CD4-positive, alpha-beta memory T cell (primary cell): ENCODE data around the gene RNFT2. TPM values are rescaled to one million over a fixed set of nuclear protein-coding genes. Genes with fewer than 3 reads are reported as not detected.

ENCODE experiments used
- CTCF ChIA-PET: fragments of 350-600 bp; sonication (Branson Sonifier 250); formaldehyde crosslinking; loops from one replicate; lab custom pipeline; 2021; ENCODE audit warnings: inconsistent platforms; ENCODE audit not compliant: partially characterized antibody; lab: Charles Lee
- POLR2A ChIA-PET: fragments of 350-600 bp; sonication (Branson Sonifier 250); formaldehyde crosslinking; loops from one replicate; lab custom pipeline; 2021; ENCODE audit not compliant: partially characterized antibody; lab: Charles Lee
- DNase-seq, 5 donors: peaks; one replicate each; pipeline versions ENCODE4 v3.0.0 to v3.0.0-alpha.2; 2020 to 2022; ENCODE audit warnings: mixed read lengths in 1 of 5
- H3K27ac ChIP-seq: one replicate; pipeline ENCODE4 v1.7.0; 2013; ENCODE audit warnings: low read depth, low read length
- H3K27me3 ChIP-seq: 2 replicates; pipeline ENCODE4 v1.7.0; 2013; ENCODE audit warnings: mild to moderate bottlenecking, low read length, moderate library complexity; ENCODE audit not compliant: insufficient read depth
- H3K36me3 ChIP-seq: 2 replicates; pipeline ENCODE4 v1.7.0; 2013; ENCODE audit warnings: mild to moderate bottlenecking, low read length, moderate library complexity; ENCODE audit not compliant: insufficient read depth
- H3K4me1 ChIP-seq: 2 replicates; pipeline ENCODE4 v1.7.0; 2013; ENCODE audit warnings: mild to moderate bottlenecking, low read length, moderate library complexity; ENCODE audit not compliant: insufficient read depth
- H3K4me3 ChIP-seq, 2 donors: one replicate each; pipeline ENCODE4 v1.7.0; 2013; ENCODE audit warnings: low read length in 2 of 2, mild to moderate bottlenecking in 1 of 2
- H3K9me3 ChIP-seq, 2 donors: one replicate each; pipeline ENCODE4 v1.7.0; 2013; ENCODE audit warnings: low read length in 2 of 2, control low read depth in 1 of 2; ENCODE audit not compliant: control insufficient read depth in 1 of 2
- H3K27ac Mint-ChIP-seq, 7 donors: one replicate each; pipeline ENCODE4 v1.8.0; 2020 to 2021; ENCODE audit warnings: mixed read lengths in 7 of 7, mild to moderate bottlenecking in 6 of 7, inconsistent platforms in 3 of 7, moderate library complexity in 3 of 7
- H3K27me3 Mint-ChIP-seq, 2 donors: one replicate each; pipeline ENCODE4 v1.8.0; 2020 to 2021; ENCODE audit warnings: mixed read lengths in 2 of 2
- H3K36me3 Mint-ChIP-seq, 2 donors: one replicate each; pipeline ENCODE4 v1.8.0; 2020 to 2021; ENCODE audit warnings: mixed read lengths in 2 of 2, inconsistent platforms in 1 of 2, mild to moderate bottlenecking in 1 of 2
- H3K4me1 Mint-ChIP-seq, 4 donors: one replicate each; pipeline ENCODE4 v1.8.0; 2020 to 2021; ENCODE audit warnings: mixed read lengths in 4 of 4, mild to moderate bottlenecking in 1 of 4
- H3K4me3 Mint-ChIP-seq, 8 donors: one replicate each; pipeline ENCODE4 v1.8.0; 2020 to 2021; ENCODE audit warnings: mixed read lengths in 8 of 8, mild to moderate bottlenecking in 7 of 8, moderate library complexity in 6 of 8, inconsistent platforms in 3 of 8
- H3K9me3 Mint-ChIP-seq, 8 donors: one replicate each; pipeline ENCODE4 v1.8.0; 2020 to 2021; ENCODE audit warnings: mixed read lengths in 8 of 8, mild to moderate bottlenecking in 5 of 8, inconsistent platforms in 3 of 8, moderate library complexity in 1 of 8
- intact Hi-C: fragments of 100-400 bp; cut with micrococcal nuclease; formaldehyde crosslinking; loops from one replicate; pipeline ENCODE4 v1.15.1; 2023
- polyA plus RNA-seq, 2 donors: library from polyadenylated mRNA; unstranded; fragments of 300-500 nt; fragmentation: Illumina TruSeq; gene quantifications; one replicate each; pipeline ENCODE4 v1.2.3, GENCODE V29; 2021
- total RNA-seq, 2 experiments: library from RNA; stranded (reverse); gene quantifications; one replicate each; pipeline ENCODE4 v1.2.3, GENCODE V29; 2021

RNFT2 gene
- total and polyA plus RNA-seq, 4 experiments from 2014 or later, result 0.88 to 5.9 (median 3.1) TPM

- no peak overlapping the region for H3K27ac Mint-ChIP-seq
- CTCF ChIA-PET, result no interaction called here
- H3K9me3 Mint-ChIP-seq, result peaks cover 0 to 2% (median 0%) of the 10 kb centered on the region in 8 donors
- H3K4me1 Mint-ChIP-seq, result no peaks in the 10 kb centered on the region
- intact Hi-C loops, result no loop called here
- no peaks in the 10 kb centered on the region for H3K4me1 ChIP-seq
- POLR2A ChIA-PET, result no interaction called here
- H3K9me3 ChIP-seq, result no peaks in the 10 kb centered on the region
- no peak overlapping the region for H3K27ac ChIP-seq
- no peaks in the 10 kb centered on the region for H3K36me3 ChIP-seq
- H3K27me3 Mint-ChIP-seq, result no peaks in the 10 kb centered on the region
- peaks cover 0 to 1% of the 10 kb centered on the region in 2 donors for H3K36me3 Mint-ChIP-seq
- DNase-seq, result no peak
- H3K27me3 ChIP-seq, result no peaks in the 10 kb centered on the region
- H3K4me3 Mint-ChIP-seq, result no peak overlapping the region
- H3K4me3 ChIP-seq, result no peak overlapping the region
These were observed 105.0 kb downstream of the RNFT2 start for GRCh38 chr12:116843085-116843484.

- H3K9me3 Mint-ChIP-seq, result peaks cover 0 to 2% (median 0%) of the 10 kb centered on the region in 8 donors
- no peak overlapping the region for H3K27ac ChIP-seq
- H3K27me3 Mint-ChIP-seq, result peaks cover 3 to 9% of the 10 kb centered on the region in 2 donors
- no peak overlapping the region for H3K4me3 ChIP-seq
- H3K36me3 Mint-ChIP-seq, result peaks cover 0 to 6% of the 10 kb centered on the region in 2 donors
- POLR2A ChIA-PET, result no interaction called here
- no peak for DNase-seq
- H3K27ac Mint-ChIP-seq, result no peak overlapping the region
- intact Hi-C loops, result no loop called here
- CTCF ChIA-PET, result no interaction called here
- no peaks in the 10 kb centered on the region for H3K36me3 ChIP-seq
- H3K4me1 Mint-ChIP-seq, result no peaks in the 10 kb centered on the region
- no peaks in the 10 kb centered on the region for H3K27me3 ChIP-seq
- no peaks in the 10 kb centered on the region for H3K4me1 ChIP-seq
- H3K4me3 Mint-ChIP-seq, result no peak overlapping the region
- no peaks in the 10 kb centered on the region for H3K9me3 ChIP-seq
These were observed 111.1 kb downstream of the RNFT2 start for GRCh38 chr12:116849216-116849615.

GRCh38 chr12:116852303-116852702 is 114.2 kb downstream of the RNFT2 start:
- no peaks in the 10 kb centered on the region for H3K36me3 ChIP-seq
- Mint-ChIP-seq H3K27me3 (peaks cover 12 to 27% of the 10 kb centered on the region in 2 donors), H3K4me3 (no peak overlapping the region), H3K27ac (no peak overlapping the region), H3K4me1 (no peaks in the 10 kb centered on the region), H3K9me3 (peaks cover 0 to 4% (median 0%) of the 10 kb centered on the region in 8 donors), H3K36me3 (peaks cover 0 to 6% of the 10 kb centered on the region in 2 donors)
- H3K9me3 ChIP-seq, result no peaks in the 10 kb centered on the region
- no peaks in the 10 kb centered on the region for H3K4me1 ChIP-seq
- H3K4me3 ChIP-seq, result no peak overlapping the region
- peaks cover 3% of the 10 kb centered on the region for H3K27me3 ChIP-seq
- intact Hi-C loops, result no loop called here
- H3K27ac ChIP-seq, result no peak overlapping the region
- POLR2A ChIA-PET, result no interaction called here
- no peak for DNase-seq
- CTCF ChIA-PET, result no interaction called here

- intact Hi-C loops, result no loop called here
- Mint-ChIP-seq H3K9me3 (peaks cover 0 to 4% (median 0%) of the 10 kb centered on the region in 8 donors), H3K27ac (no peak overlapping the region), H3K4me1 (peaks cover 0 to 1% (median 0%) of the 10 kb centered on the region in 4 donors), H3K36me3 (peaks cover 0 to under 1% of the 10 kb centered on the region in 2 donors), H3K27me3 (peaks cover 20 to 30% of the 10 kb centered on the region in 2 donors), H3K4me3 (no peak overlapping the region)
- H3K4me1 ChIP-seq, result no peaks in the 10 kb centered on the region
- DNase-seq, result no peak
- CTCF ChIA-PET, result interaction anchor here (1.0 kb wide), 1 partner anchor 10 kb away, joined by 3 read pairs; no protein-coding TSS in a partner anchor
- H3K27ac ChIP-seq, result no peak overlapping the region
- H3K4me3 ChIP-seq, result no peak overlapping the region
- H3K27me3 ChIP-seq, result peaks cover 3% of the 10 kb centered on the region
- no peaks in the 10 kb centered on the region for H3K9me3 ChIP-seq
- POLR2A ChIA-PET, result no interaction called here
- no peaks in the 10 kb centered on the region for H3K36me3 ChIP-seq
These were observed 115.4 kb downstream of the RNFT2 start for GRCh38 chr12:116853507-116853906.

GRCh38 chr12:116855744-116856470 is 117.8 kb downstream of the RNFT2 start:
- Mint-ChIP-seq H3K27ac (no peak overlapping the region), H3K9me3 (peaks cover 0 to 4% (median 0%) of the 10 kb centered on the region in 8 donors), H3K4me1 (peaks cover 0 to 10% (median 4%) of the 10 kb centered on the region in 4 donors), H3K4me3 (no peak overlapping the region), H3K27me3 (peaks cover 26 to 34% of the 10 kb centered on the region in 2 donors), H3K36me3 (no peaks in the 10 kb centered on the region)
- POLR2A ChIA-PET, result no interaction called here
- no peaks in the 10 kb centered on the region for H3K36me3 ChIP-seq
- CTCF ChIA-PET, result no interaction called here
- no peaks in the 10 kb centered on the region for H3K4me1 ChIP-seq
- intact Hi-C loops, result no loop called here
- H3K27me3 ChIP-seq, result peaks cover 3% of the 10 kb centered on the region
- no peaks in the 10 kb centered on the region for H3K9me3 ChIP-seq
- no peak overlapping the region for H3K4me3 ChIP-seq
- no peak overlapping the region for H3K27ac ChIP-seq
- no peak for DNase-seq

GRCh38 chr12:116856729-116857128 is 118.6 kb downstream of the RNFT2 start:
- H3K9me3 ChIP-seq, result no peaks in the 10 kb centered on the region
- ChIA-PET CTCF (no interaction called here), POLR2A (no interaction called here)
- peaks cover 6% of the 10 kb centered on the region for H3K4me1 ChIP-seq
- no peaks in the 10 kb centered on the region for H3K36me3 Mint-ChIP-seq
- no peak for DNase-seq
- peaks cover 0 to 4% (median 0%) of the 10 kb centered on the region in 8 donors for H3K9me3 Mint-ChIP-seq
- peaks cover 0 to 18% (median 5%) of the 10 kb centered on the region in 4 donors for H3K4me1 Mint-ChIP-seq
- no peak overlapping the region for H3K27ac ChIP-seq
- H3K4me3 ChIP-seq, result no peak overlapping the region
- peaks cover 27 to 37% of the 10 kb centered on the region in 2 donors for H3K27me3 Mint-ChIP-seq
- H3K27ac Mint-ChIP-seq, result no peak overlapping the region
- H3K36me3 ChIP-seq, result no peaks in the 10 kb centered on the region
- peaks cover 3% of the 10 kb centered on the region for H3K27me3 ChIP-seq
- intact Hi-C loops, result no loop called here
- H3K4me3 Mint-ChIP-seq, result no peak overlapping the region

- intact Hi-C loops, result no loop called here
- no peaks in the 10 kb centered on the region for H3K36me3 ChIP-seq
- Mint-ChIP-seq H3K4me3 (no peak overlapping the region), H3K27me3 (peaks cover 30 to 36% of the 10 kb centered on the region in 2 donors), H3K27ac (peak overlapping the region in 1 of 7 donors; percentile 22), H3K36me3 (no peaks in the 10 kb centered on the region), H3K9me3 (peaks cover 0 to 4% (median 0%) of the 10 kb centered on the region in 8 donors), H3K4me1 (peaks cover 0 to 18% (median 5%) of the 10 kb centered on the region in 4 donors)
- ChIA-PET POLR2A (interaction anchor here (0.6 kb wide), 1 partner anchor 10 kb away, joined by 3 read pairs; no protein-coding TSS in a partner anchor), CTCF (interaction anchor here (0.6 kb wide), 1 partner anchor 572 kb away, joined by 3 read pairs; no protein-coding TSS in a partner anchor)
- H3K27me3 ChIP-seq, result peaks cover 3% of the 10 kb centered on the region
- H3K27ac ChIP-seq, result no peak overlapping the region
- no peaks in the 10 kb centered on the region for H3K9me3 ChIP-seq
- peaks cover 6% of the 10 kb centered on the region for H3K4me1 ChIP-seq
- DNase-seq, result no peak
- no peak overlapping the region for H3K4me3 ChIP-seq
These were observed 121.0 kb downstream of the RNFT2 start for GRCh38 chr12:116859079-116859478.
